Thymus (tissue), 11 donors: ENCODE measurements around the gene CDH4. TPM values are rescaled to one million over a fixed set of nuclear protein-coding genes. Genes with fewer than 3 reads are reported as not detected.

Source experiments
- DNase-seq, 9 donors: peaks; one replicate each; pipeline ENCODE4 v3.0.0-alpha.2; 2013; ENCODE audit warnings: low spot score in 9 of 9, low read depth in 6 of 9, missing footprints in 1 of 9
- H3K27ac ChIP-seq, 2 donors: one replicate each; pipeline ENCODE4 v1.5.1; 2013; ENCODE audit warnings: control low read depth in 1 of 2, low read depth in 1 of 2, low read length in 1 of 2, mild to moderate bottlenecking in 1 of 2, moderate library complexity in 1 of 2
- H3K27me3 ChIP-seq, 2 donors: one replicate each; pipeline ENCODE4 v1.5.1; 2013; ENCODE audit warnings: low read length in 1 of 2; ENCODE audit not compliant: control insufficient read depth in 2 of 2, insufficient read depth in 1 of 2
- H3K36me3 ChIP-seq, 2 donors: one replicate each; pipeline ENCODE4 v1.5.1; 2013; ENCODE audit warnings: low read length in 1 of 2, mild to moderate bottlenecking in 1 of 2, moderate library complexity in 1 of 2; ENCODE audit not compliant: control insufficient read depth in 2 of 2, insufficient read depth in 2 of 2
- H3K4me1 ChIP-seq, 2 donors: one replicate each; pipeline ENCODE4 v1.5.1; 2013; ENCODE audit warnings: low read length in 2 of 2; ENCODE audit not compliant: control insufficient read depth in 2 of 2, insufficient read depth in 2 of 2
- H3K4me3 ChIP-seq, 2 donors: one replicate each; pipeline ENCODE4 v1.5.1; 2013; ENCODE audit warnings: low read length in 2 of 2, control low read depth in 1 of 2, mild to moderate bottlenecking in 1 of 2
- H3K9me3 ChIP-seq, 2 donors: one replicate each; pipeline ENCODE4 v1.5.1; 2013; ENCODE audit warnings: low read length in 1 of 2, mild to moderate bottlenecking in 1 of 2; ENCODE audit not compliant: control insufficient read depth in 2 of 2, insufficient read depth in 1 of 2
- WGBS: extraction: QIAGEN DNeasy Blood & Tissue Kit; methylation state at CpG from one replicate; pipeline ENCODE4 v1.1.7; 2013; 5-methylcytosine and 5-hydroxymethylcytosine counted together
- polyA plus RNA-seq: library from polyadenylated mRNA; stranded (reverse); fragments of 200-250 nt; gene quantifications from one replicate; pipeline ENCODE4 v1.2.3, GENCODE V29; 2013
- total RNA-seq: library from RNA; stranded (reverse); fragments of 120-200 nt; gene quantifications from one replicate; pipeline ENCODE4 v1.2.4, GENCODE V29; 2013
- donor health status: healthy.

Gene CDH4
- total and polyA plus RNA-seq, 2 donors = 0.34 to 0.61 TPM

DNA sequence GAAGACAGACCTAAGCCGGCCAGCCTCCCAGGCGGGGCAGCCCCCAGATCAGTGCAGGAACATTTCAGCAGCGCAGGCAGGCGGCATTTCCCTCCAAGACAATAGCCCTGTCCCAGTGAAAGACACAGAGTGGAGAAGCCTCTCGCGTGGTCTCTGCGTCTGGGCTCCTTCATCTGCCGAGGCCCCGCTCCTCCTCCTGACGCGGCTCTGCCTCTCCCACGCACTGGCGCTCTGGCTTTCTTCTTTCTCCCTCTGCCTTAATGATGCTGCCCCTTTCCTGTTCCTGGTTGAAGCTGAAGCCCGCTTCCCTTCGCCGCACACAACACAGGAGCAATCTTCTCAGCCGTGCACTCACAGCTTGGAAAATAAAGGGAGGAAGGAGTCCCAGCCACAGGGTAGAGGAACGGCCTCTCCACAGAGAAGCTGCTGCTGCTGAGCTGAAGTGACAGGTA lies 347.5 kb downstream of the CDH4 start:
- WGBS = 69% methylated on average over 18 of the region's 18 CpGs
- no peaks in the 10 kb centered on the region for H3K36me3 ChIP-seq
- H3K9me3 ChIP-seq = peaks cover 17 to 50% of the 10 kb centered on the region in 2 donors
- no peak for DNase-seq
- H3K4me3 ChIP-seq = no peak overlapping the region
- H3K27ac ChIP-seq = no peak overlapping the region
- no peaks in the 10 kb centered on the region for H3K4me1 ChIP-seq
- no peaks in the 10 kb centered on the region for H3K27me3 ChIP-seq

DNA sequence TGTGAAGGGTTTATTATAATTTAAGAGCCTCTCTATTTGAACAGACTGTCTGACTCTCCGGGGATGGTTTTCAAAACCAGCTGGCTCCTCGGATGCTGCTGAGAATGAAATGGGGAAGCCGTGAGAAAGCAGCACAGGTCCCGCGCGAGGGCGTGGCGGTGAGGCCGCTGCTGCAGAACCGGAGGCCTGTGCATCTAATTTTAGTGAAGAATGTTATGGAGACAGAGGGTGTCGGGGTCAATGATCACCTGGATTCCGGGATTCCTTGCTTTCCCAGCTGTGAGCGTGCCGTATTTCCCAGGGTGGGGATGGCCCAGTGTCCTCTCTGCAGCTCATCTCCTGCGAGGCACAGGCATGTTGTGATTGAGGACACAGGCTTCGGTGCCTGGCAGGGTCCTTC lies 348.0 kb downstream of the CDH4 start:
- Histone ChIP-seq H3K9me3 (peaks cover 17 to 46% of the 10 kb centered on the region in 2 donors), H3K27ac (no peak overlapping the region), H3K36me3 (no peaks in the 10 kb centered on the region), H3K4me1 (no peaks in the 10 kb centered on the region), H3K4me3 (no peak overlapping the region), H3K27me3 (no peaks in the 10 kb centered on the region)
- whole genome bisulfite sequencing = 93% methylated on average over 16 of the region's 16 CpGs
- DNase-seq = no peak

- Histone ChIP-seq H3K27me3 (no peaks in the 10 kb centered on the region), H3K4me3 (no peak overlapping the region), H3K36me3 (no peaks in the 10 kb centered on the region), H3K4me1 (no peaks in the 10 kb centered on the region), H3K27ac (no peak overlapping the region), H3K9me3 (peaks cover 18 to 34% of the 10 kb centered on the region in 2 donors)
- WGBS = 94% methylated on average over 12 of the region's 12 CpGs
- no peak for DNase-seq
Measured at GRCh38 chr20:61601361-61601760, 349.3 kb downstream of the CDH4 start.

DNA sequence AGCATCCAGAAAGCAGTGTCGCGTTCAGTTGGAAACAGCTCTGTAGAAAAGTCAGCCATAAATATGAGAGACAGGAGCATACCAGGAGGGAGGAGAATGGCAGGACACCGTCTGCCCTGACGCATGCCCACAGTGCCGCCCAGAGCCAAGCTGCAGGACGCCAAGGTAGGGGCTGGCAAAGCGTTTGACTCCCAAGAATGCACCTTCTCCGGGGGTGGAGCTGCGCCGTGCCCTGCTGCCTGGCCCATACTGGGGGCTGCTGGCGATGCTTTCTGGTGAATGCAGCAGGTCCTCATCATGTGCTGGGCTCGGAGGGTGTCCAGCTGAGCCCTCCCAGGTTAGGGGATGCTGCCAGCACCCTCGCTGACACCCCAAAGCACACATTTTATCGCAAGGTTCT lies 349.8 kb downstream of the CDH4 start:
- Histone ChIP-seq H3K9me3 (peaks cover 22 to 30% of the 10 kb centered on the region in 2 donors), H3K4me3 (no peak overlapping the region), H3K4me1 (no peaks in the 10 kb centered on the region), H3K27me3 (no peaks in the 10 kb centered on the region), H3K27ac (no peak overlapping the region), H3K36me3 (no peaks in the 10 kb centered on the region)
- WGBS = 96% methylated on average over 14 of the region's 14 CpGs
- DNase-seq = no peak

DNA sequence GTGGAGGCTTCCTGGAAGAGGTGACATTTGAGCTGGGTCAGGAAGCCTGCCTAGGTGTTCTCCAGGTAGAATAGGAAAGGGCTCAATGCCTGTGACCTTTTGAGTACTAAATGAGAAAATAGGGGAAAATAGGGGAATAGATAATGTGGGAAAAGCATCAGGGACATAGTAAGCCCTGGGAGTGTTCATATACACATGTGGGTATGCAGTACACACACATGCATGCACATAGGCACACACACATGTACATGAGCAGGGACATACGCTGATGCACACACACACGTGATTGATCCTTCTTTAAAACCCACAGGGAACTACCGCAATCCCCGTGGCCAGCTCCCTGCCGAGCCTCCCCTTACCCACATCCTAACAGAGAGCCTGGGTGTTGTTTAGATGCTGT lies 351.7 kb downstream of the CDH4 start:
- no peak overlapping the region for H3K4me3 ChIP-seq
- peaks cover 15% of the 10 kb centered on the region in 2 donors for H3K9me3 ChIP-seq
- DNase-seq = no peak
- H3K27ac ChIP-seq = no peak overlapping the region
- no peaks in the 10 kb centered on the region for H3K4me1 ChIP-seq
- H3K36me3 ChIP-seq = no peaks in the 10 kb centered on the region
- 92% methylated on average over 5 of the region's 5 CpGs for WGBS
- H3K27me3 ChIP-seq = no peaks in the 10 kb centered on the region

DNA sequence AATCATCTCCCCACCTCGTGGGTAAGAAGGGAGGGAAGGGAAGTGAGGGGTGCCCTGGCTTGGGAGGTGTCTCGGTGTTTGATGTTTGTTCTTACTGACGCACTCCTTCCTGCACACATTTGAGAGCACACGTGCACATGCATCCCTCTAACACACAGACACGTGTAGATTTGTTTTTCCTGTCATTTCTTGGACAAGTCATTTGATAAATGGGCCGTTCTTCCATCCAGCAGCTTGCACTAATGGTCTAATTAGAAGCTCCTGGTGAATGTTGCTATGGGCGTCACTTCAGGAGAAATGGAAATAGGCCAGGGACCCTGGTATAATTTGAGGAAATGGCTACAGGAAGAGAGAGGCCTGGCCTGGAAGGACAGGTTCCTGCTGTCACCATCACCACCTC lies 352.5 kb downstream of the CDH4 start:
- 53% methylated on average over 7 of the region's 7 CpGs for WGBS

GRCh38 chr20:61605283-61605682 lies 353.2 kb downstream of the CDH4 start:
- H3K4me1 ChIP-seq = no peaks in the 10 kb centered on the region
- no peaks in the 10 kb centered on the region for H3K36me3 ChIP-seq
- H3K27ac ChIP-seq = no peak overlapping the region
- H3K9me3 ChIP-seq = peaks cover 11% of the 10 kb centered on the region in 2 donors
- H3K4me3 ChIP-seq = no peak overlapping the region
- no peaks in the 10 kb centered on the region for H3K27me3 ChIP-seq
- no peak for DNase-seq

More for the DNA sequence above, 352.5 kb downstream of the CDH4 start:
- DNase-seq = no peak
- Histone ChIP-seq H3K27ac (no peak overlapping the region), H3K4me3 (no peak overlapping the region), H3K36me3 (no peaks in the 10 kb centered on the region), H3K9me3 (peaks cover 13 to 15% of the 10 kb centered on the region in 2 donors), H3K27me3 (no peaks in the 10 kb centered on the region), H3K4me1 (no peaks in the 10 kb centered on the region)

DNA sequence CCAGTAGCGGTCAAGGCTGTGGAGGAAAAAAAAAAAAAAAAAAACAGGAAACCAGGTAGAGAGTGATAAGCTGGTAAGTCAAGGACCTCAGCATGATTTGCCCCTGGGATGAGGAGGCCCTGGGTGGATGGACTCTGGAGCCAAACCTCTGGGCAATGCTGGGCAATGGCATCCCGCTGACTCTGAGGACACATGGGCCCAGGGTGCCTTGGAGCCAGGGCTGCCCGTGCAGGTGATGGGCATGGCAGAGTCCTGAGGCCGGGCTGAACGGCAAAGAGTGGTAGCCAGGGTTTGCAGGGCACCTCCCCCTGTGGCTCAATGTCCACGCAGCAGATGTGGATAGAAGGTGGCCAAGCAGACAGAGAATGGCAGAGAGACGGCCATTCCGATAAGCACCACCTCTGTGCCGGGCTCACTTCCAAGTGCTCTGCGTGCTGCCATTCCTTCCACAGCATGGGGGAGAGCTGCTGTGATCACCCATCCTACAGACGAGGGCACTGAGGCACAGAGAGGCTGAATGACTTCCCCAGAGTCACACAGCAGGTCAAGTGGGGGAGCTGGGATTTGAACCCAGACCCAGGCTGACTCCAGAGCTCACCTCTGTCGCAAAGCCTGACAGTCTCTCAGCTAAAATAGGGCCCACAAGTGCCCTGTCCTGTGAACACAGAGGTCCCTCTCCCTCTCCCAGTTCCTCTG lies 353.9 kb downstream of the CDH4 start:
- WGBS = 90% methylated on average over 12 of the region's 12 CpGs

GRCh38 chr20:61608275-61609085 lies 356.4 kb downstream of the CDH4 start:
- Histone ChIP-seq H3K27me3 (no peaks in the 10 kb centered on the region), H3K4me1 (no peaks in the 10 kb centered on the region), H3K9me3 (peaks cover 11 to 12% of the 10 kb centered on the region in 2 donors), H3K4me3 (no peak overlapping the region), H3K27ac (no peak overlapping the region), H3K36me3 (no peaks in the 10 kb centered on the region)
- DNase-seq = peak in 1 of 9 donors; percentile 13
- WGBS = 74% methylated on average over 21 of the region's 21 CpGs

More for the DNA sequence above, 353.9 kb downstream of the CDH4 start:
- Histone ChIP-seq H3K27me3 (no peaks in the 10 kb centered on the region), H3K4me3 (no peak overlapping the region), H3K36me3 (no peaks in the 10 kb centered on the region), H3K9me3 (peaks cover 11% of the 10 kb centered on the region in 2 donors), H3K4me1 (no peaks in the 10 kb centered on the region), H3K27ac (no peak overlapping the region)
- no peak for DNase-seq
